Embryonic facial prominence (tissue), 1 donor: ENCODE results near the gene STXBP4.
"Not testable (repeated sequence)": the region's sequence is repeated elsewhere in the genome, so short reads cannot be mapped to it uniquely, and the experiment has no call there.

Experiments used
- DNase-seq: peaks from one replicate; pipeline ENCODE4 v3.0.0-alpha.2; 2016; ENCODE audit errors: extremely low spot score

Gene STXBP4

GRCh38 chr17:55040611-55041010, 72.0 kb downstream of the STXBP4 start:
- no peak for DNase-seq

DNA sequence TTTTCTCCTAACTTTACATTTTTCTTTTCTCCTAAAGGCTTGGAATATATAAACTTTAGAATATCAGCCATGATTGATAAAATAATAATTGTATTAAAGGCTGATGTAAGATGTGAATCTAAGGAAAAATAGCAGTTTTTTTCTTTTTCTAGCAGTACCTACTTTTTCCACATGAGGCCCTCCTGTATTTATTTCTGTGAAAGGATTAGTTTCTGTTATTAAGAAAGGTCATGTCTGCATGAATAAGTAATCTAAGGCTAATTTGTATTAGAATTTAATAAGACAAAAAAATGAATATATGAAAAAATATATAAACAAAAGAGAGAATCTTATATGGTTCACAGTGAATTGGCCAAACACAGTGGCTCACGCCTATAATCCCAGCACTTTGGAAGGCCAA, 85.3 kb downstream of the STXBP4 start:
- no peak for DNase-seq

DNA sequence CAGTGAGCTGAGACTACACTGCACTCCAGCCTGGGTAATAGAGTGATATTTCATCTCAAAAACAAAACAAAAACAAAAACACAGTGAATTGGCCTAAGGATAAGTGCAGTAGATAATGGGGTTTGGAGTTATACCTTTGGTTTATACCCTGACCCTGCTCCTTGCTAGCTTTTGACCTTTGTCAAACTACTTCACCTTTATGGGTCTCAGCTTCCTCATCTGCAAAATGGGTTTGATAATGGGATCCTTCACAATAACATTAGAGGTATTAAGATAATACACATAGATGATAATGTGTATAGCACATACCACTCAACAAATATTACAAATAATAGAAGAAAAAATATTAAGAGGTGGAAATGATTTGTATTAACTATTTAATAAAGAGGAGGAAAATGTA, 85.9 kb downstream of the STXBP4 start:
- no peak for DNase-seq

DNA sequence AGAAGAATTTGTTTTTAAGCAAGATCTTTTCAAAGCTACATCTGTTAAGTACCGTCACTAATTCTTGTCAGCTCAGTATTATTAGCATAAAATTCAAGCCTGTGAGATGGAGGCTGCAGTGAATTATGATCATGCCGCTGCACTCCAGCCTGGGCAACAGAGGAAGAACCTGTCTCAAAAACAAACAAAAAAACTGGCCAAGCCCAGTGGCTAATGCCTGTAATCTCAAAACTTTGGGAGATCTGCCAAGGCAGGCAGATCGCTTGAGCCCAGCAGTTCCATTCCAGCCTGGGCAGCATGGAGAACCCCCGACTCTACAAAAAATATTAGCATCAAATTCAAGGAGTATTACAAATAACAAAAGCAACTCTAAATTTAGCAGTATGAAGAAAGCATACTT, 88.0 kb downstream of the STXBP4 start:
- no peak for DNase-seq

DNA sequence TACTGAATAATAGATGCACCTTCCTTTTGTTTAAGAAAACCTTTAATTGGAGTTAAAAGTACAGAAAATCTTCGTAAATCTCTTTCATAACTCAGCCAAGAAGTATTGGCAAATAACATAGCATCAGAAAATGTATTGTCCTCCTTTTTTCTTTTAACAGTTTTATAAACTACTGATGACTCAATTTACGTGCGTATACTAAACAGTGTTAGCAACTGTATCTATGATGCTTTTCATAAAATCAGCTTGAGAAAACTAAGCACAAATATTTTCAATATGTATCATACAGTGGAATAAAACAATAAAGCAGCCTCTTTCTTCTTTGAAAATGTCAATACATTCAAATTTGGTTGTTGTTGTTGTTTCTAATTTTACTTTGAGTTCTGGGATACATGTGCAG, 88.6 kb downstream of the STXBP4 start:
- DNase-seq, result no peak

GRCh38 chr17:55059724-55060123, 91.2 kb downstream of the STXBP4 start:
- no peak for DNase-seq

- no peak for DNase-seq
Observed at GRCh38 chr17:55062921-55063320, 94.4 kb downstream of the STXBP4 start.

- DNase-seq, result no peak
Observed at GRCh38 chr17:55063885-55064874, 95.6 kb downstream of the STXBP4 start.

- no peak for DNase-seq
Observed at GRCh38 chr17:55067697-55068439, 99.3 kb downstream of the STXBP4 start.

DNA sequence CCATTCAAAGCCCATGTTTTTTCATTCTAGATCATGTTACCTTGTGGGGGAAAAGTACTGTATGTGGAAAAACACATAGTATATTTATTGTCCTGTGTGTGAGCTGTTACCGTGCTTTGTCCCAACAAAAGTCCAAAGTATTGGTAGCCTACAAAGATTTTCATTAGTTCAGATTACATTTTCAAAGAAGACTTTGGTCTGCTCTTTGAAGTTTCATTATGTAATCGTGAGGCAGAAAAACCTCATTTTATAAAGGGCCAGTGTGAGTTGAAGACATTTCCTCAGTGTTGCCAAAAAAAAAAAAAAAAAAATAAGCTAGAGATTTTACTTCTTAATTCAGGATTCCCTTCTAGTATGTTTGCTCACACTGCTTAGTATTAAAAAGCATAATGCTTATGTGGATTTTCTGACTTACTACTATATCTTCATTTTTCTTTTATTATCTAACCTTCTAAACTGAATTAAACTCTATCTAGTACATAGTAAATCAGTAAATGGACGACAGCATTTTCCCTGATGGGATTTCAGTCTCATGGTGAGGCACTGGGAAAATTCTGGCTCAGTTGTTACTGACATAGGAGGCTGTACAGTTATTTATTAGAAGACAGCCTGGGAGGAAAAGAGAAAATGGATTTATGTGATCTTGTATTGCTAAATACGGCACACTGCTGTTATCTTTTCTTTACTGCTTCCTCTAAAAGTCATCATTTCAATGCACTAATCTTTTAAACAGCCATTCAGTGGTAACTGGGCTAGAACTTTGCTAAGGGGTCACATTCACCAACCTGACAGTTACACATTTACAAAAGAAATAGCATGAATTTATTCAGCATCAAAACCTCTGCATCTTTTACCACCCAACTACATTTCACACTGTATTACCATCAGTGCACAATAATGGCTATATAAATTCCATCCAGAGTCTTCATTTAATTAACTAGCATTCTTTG, 100.6 kb downstream of the STXBP4 start:
- no peak for DNase-seq

DNA sequence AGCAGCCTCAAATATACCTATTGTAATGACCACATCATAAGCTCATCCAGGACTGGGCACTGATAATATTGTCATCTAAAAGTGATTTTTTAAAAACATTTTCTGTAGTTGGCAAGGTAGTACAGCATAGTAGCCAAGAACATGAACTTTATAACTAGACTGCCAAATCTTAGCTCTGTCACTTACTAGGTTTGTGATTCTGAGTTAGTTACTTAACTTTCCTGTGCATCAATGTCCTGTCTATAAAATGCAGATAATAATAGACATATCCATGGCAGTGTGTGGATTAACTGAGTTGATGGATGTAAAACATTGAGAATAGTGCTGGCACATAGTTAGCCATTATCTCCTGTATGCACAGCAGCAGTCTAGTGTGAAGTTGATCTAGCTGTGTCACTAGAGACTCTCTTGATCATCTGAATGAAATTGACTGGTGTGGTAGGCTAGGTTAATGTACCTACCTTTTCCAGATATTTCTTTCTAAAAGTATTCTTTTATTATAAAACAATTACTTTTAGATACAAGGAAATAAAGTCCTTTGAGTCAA, 101.5 kb downstream of the STXBP4 start:
- no peak for DNase-seq

- no peak for DNase-seq
Observed at GRCh38 chr17:55072898-55073297, 104.3 kb downstream of the STXBP4 start.

- DNase-seq, result not testable (repeated sequence)
Observed at GRCh38 chr17:55073467-55073866, 104.9 kb downstream of the STXBP4 start.

GRCh38 chr17:55081559-55081958, 113.0 kb downstream of the STXBP4 start:
- no peak for DNase-seq

GRCh38 chr17:55086635-55087058, 118.1 kb downstream of the STXBP4 start:
- DNase-seq, result no peak

- DNase-seq, result no peak
Observed at GRCh38 chr17:55089256-55089655, 120.7 kb downstream of the STXBP4 start.

- DNase-seq, result no peak
Observed at GRCh38 chr17:55090079-55090492, 121.5 kb downstream of the STXBP4 start.

DNA sequence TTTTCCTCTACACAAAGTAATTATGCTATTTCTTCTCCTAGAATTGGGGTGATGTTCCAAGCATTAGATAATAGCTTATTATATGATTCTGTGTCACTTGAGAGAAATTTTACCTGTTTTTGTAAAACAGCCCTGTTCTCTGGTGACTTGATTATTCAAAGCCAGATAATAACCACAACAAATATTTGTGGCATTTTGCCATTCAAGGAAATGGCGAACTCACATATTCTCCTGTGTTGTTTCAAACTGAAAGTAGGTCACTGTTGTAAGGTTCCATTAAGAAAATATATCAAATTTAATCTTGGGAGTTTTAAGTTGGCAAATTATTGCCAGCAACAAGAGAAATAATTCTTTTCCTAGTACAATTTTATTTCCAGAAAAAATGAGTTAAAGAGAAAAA, 124.8 kb downstream of the STXBP4 start:
- no peak for DNase-seq

DNA sequence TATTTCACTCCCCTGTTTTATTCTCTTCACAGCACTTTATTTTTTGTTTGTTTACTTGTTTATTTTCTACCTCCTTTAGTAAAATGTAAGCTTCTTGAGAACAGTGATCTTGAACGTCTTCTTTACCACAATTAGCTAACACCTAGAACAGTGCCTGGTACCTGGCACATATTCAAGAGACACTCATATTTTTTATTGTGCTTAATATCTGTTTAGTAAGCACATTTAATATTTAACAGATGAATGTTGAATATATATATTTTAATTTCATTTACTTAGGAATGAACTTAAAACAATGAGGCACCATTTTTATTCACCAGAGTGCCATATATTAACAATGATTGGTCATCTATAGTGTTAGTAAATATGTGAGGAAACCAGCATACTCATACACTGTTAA, 130.2 kb downstream of the STXBP4 start:
- no peak for DNase-seq

- DNase-seq, result no peak
Observed at GRCh38 chr17:55110521-55110920, 142.0 kb downstream of the STXBP4 start.

DNA sequence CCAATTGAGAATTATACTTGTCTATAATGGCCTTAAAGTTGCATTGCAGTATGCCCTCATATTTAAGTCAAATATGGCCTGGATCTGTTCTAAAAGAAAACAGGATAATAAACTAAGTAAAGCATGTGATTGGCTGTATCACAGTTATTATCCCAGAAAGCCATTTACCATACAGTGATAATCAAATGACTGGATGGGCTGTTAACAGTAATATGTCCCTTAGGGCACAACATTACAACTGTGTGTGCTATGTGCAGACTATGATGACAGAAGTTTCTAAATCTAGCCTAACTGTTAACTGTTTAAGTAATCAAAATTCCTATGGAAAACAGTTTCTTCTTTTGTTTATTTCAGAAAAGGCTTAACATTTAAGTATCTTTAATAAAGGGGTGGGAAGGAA, 145.7 kb downstream of the STXBP4 start:
- no peak for DNase-seq
